Embryonic facial prominence (tissue), 1 donor: Measurements from ENCODE around the gene OR6J1.
"Not testable (repeated sequence)": the region's sequence is repeated elsewhere in the genome, so short reads cannot be mapped to it uniquely, and the experiment has no call there.

Source experiments
- DNase-seq: peaks from one replicate; pipeline ENCODE4 v3.0.0-alpha.2; 2016; ENCODE audit errors: extremely low spot score

OR6J1 gene

GRCh38 chr14:22650960-22651521 lies 6.9 kb upstream of the OR6J1 start:
- no peak for DNase-seq

DNA sequence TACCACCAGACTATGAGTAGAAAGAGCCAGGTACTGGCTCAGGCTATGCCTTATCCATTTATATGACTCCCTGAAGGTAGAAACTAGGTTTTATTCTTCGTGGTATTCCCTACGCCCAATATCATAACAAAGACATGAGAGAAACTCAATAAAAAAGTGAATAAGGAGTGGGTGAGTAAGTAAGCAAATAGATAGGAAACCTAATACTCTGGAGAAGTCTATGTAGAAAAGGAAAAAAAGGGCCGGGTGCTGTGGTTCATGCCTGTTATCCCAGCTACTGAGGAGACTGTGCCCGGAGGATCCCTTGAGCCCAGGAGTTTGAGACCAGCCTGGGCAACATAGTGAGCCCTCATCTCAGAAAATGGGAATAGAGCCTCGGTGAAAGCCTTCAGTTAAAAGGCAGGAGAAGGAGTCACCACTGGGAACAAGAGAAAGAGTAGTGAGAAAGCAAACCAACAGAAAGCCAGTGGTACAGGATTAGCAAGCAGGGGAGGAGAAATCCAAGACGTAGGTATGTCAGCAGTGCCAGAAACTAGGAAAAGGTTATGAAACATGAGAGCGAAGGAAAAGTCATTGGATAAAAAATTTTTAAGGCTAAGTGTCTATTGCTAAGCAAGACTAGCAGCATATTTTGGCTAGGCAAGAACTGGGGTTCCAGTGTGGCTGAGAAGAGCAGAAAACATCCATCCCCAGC lies 6.0 kb upstream of the OR6J1 start:
- DNase-seq, result no peak

DNA sequence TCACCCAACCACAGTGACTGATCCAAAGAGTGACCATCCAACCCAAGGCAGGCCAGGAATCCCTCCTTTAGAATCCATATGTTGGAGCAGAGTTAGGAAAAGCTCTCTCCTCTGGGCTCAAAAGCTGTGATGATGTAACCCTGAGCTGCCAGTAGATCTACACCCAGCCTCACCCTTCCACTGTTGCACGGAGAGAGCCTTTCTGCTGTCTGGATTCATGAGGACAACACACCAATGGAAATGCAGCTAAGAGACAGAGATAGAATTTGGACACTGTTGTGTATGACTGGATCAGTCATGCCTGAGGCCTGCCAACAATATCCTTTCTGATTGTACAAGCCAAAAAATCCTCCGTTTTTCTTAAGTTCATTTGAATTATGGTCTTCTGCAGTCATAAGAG lies 4.4 kb upstream of the OR6J1 start:
- DNase-seq, result no peak

GRCh38 chr14:22646570-22647254 lies 2.6 kb upstream of the OR6J1 start:
- DNase-seq, result no peak

GRCh38 chr14:22641846-22642245 lies 2.3 kb downstream of the OR6J1 start:
- DNase-seq, result no peak

GRCh38 chr14:22640192-22640591 lies 4.0 kb downstream of the OR6J1 start:
- no peak for DNase-seq

DNA sequence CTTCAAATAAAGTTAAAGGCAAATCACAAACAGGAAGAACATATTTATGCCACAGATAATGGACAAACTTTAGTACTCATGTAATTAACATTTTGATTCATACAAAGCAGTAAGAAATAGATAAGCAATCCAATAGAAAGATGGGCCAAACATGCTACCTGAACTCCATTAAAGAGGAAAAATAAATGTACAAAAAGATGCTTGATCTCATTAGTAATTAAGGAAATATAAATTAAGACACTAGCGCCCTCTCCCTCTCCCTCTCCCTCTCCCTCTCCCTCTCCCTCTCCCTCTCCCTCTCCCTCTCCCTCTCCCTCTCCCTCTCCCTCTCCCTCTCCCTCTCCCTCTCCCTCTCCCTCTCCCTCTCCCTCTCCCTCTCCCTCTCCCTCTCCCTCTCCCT lies 8.2 kb downstream of the OR6J1 start:
- DNase-seq, result not testable (repeated sequence)

DNA sequence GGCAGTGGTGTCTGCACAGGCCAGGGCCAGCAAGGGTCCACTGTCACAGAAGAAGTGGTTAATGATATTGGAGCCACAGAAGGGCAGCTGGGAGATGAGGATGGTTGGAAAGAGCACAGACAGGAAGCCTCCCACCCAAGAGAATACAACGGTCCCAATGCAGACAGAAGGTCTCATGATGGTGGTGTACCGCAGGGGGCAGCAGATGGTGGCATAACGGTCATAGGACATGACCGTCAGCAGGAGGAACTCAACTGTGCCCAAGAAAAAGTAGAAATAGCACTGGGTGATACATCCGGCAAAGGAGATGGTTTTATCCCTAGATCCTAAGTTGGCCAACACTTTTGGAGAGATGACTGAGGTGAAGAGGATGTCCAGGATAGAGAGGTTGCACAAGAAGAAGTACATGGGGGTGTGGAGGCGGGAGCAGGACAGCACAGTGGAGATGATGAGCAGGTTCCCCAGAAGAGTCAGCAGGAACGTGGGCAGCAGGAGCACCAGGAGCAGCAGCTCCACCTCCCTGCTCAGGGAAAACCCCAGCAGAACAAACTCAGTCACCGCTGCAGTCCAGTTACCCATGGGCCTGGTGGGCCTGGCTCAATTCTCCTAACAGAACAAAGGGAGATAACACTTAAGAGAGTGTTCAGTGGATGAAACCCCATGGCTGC lies 9.8 kb downstream of the OR6J1 start:
- DNase-seq, result no peak

GRCh38 chr14:22630486-22630885 lies 13.7 kb downstream of the OR6J1 start:
- DNase-seq, result no peak

GRCh38 chr14:22630066-22630465 lies 14.1 kb downstream of the OR6J1 start:
- no peak for DNase-seq

GRCh38 chr14:22629361-22629760 lies 14.8 kb downstream of the OR6J1 start:
- no peak for DNase-seq

GRCh38 chr14:22627506-22628263 lies 16.5 kb downstream of the OR6J1 start:
- DNase-seq, result no peak

DNA sequence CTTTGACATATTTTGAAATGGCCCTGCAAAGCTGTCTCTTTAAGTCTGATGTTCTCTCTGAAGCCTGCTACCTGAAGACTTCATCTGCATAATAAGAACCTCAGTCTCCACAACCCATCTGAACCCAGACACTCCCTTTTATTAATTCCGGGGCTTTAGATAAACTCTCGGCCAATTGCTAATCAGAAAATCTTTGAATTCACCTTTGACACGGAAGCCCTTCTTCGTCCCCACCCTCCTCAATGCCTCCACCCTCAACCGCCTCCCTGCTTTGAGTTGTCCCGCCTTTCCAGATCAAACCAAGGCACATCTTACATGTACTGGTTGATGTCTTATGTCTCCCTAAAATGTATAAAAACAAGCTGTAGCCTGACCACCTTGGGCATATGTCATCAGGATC lies 17.6 kb downstream of the OR6J1 start:
- DNase-seq, result no peak

DNA sequence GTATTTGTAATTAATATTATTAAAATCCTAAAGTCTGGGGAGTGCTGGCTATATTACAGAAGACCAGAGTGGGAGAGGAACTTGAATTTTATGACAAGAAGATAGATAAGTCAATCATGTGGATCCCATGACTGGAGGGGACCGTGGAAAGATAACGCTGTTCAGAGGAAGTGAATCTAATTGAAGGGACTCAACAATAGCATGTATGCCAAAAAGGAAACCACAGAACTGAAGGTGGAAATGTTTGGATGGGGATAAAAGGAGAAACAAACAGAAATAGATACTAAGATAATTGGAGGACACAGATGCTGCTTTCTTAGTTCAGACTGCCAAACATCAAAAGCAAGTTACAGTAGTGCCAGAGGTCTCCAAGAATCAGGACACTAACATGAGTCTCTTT lies 21.1 kb downstream of the OR6J1 start:
- DNase-seq, result no peak

GRCh38 chr14:22622255-22622654 lies 21.9 kb downstream of the OR6J1 start:
- DNase-seq, result no peak

DNA sequence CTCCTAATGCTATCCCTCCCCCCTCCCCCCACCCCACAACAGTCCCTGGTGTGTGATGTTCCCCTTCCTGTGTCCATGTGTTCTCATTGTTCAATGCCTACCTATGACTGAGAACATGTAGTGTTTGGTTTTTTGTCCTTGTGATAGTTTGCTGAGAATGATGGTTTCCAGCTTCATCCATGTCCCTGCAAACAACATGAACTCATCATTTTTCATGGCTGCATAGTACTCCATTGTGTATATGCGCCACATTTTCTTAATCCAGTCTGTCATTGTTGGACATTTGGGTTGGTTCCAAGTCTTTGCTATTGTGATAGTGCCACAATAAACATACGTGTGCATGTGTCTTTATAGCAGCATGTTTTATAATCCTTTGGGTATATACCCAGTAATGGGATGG lies 28.4 kb downstream of the OR6J1 start:
- DNase-seq, result not testable (repeated sequence)

GRCh38 chr14:22614240-22614799 lies 29.8 kb downstream of the OR6J1 start:
- peak; percentile 41 for DNase-seq

- no peak for DNase-seq
These were observed 30.4 kb downstream of the OR6J1 start for GRCh38 chr14:22613736-22614239.

DNA sequence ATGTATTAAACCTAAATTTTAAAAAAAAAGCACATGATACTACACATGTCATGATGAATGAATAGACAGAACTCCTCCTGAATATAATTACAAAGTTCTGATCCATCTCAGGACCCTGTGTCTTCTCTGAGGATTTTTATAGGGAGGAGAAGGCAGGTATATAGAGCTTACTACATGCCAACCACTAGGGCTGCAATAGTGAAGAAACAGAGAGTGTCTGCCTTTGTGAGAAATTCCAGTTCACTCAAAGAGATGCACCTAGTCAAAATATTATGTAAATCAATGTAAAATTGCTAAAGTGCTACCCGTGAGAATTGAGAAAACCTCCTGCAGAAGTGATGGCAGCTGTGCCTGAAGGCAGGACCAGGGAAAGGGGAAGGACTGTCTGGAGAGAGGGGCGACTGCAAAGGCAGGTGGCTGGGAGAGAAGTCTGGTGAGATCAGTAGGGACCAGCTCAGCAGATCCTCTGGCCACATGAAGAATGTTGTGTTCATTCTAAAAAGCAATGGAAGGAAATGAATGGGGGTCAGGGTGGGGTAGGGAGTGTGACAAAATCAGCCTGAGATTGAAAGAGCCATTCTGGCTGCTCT lies 31.0 kb downstream of the OR6J1 start:
- no peak for DNase-seq

DNA sequence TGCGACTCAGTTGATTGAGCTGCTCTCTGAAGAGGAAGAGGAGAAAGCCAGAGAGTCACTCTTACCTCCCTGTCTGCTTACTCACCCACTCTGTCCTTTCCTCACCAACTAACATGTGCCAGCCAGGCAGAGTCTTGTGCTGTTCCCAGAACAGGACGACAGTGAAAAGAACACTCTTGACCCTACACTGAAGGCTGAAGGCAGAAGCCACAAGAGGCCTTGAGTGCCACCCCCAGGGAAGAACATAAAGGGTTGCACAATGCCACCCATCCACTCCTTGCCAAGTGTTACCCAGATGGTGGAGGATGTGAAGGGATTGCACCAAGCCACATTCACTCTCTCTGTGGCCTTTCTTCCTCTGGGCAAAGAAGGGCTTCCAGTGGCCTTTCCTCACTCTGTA lies 33.2 kb downstream of the OR6J1 start:
- DNase-seq, result no peak

DNA sequence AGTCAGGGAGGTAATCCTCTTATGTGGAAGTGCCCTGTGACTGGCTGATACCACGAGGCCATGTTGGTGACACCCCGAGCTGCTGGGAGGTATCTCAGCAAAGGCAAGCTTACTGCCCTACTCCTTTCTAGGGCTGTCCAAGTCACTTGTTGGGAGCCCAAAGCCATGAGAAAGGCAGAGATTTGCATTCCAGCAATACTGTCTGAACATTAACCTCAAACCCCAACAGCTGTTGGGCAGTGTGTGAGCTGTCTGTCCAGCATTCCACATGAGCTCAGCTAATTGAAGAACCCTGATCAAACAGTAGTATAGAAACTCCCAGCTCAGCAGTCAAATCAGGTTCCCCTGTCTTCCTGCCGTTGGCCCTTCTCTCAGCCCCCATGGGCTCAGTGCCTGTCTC lies 36.9 kb downstream of the OR6J1 start:
- no peak for DNase-seq
